Natural killer cell treated with Interleukin-12 subunit alpha and Interleukin-12 subunit beta and Interleukin-15 and Interleukin-18, amount 100 ng/mL, for 72 hours (primary cell): ENCODE measurements around the gene SLC22A23. TPM values are rescaled to one million over a fixed set of nuclear protein-coding genes. Genes with fewer than 3 reads are reported as not detected.

Source experiments
- ATAC-seq, 2 donors: fragments of 150-1000 bp; cut with Tn5 transposase in 1 of 2; sonication (Bioruptor Pico), chemical (Tn5 transposase) in 1 of 2; 2 replicates each; pipeline ENCODE4 v1.10.0; 2021
- DNase-seq: peaks from one replicate; pipeline ENCODE4 v3.0.0; 2022; ENCODE audit warnings: low spot score
- H3K27ac Mint-ChIP-seq, 2 donors: 1 replicate in 1 of 2; 2 replicates in 1 of 2; pipeline ENCODE4 v1.8.0; 2022; ENCODE audit warnings: mixed read lengths in 2 of 2, mild to moderate bottlenecking in 1 of 2, moderate library complexity in 1 of 2
- H3K27me3 Mint-ChIP-seq, 2 donors: 1 replicate in 1 of 2; 2 replicates in 1 of 2; pipeline ENCODE4 v1.8.0; 2022; ENCODE audit warnings: mixed read lengths in 2 of 2
- H3K36me3 Mint-ChIP-seq: one replicate; pipeline ENCODE4 v1.8.0; 2022; ENCODE audit warnings: mixed read lengths
- H3K4me1 Mint-ChIP-seq, 2 donors: 1 replicate in 1 of 2; 2 replicates in 1 of 2; pipeline ENCODE4 v1.8.0; 2022; ENCODE audit warnings: low read depth in 2 of 2, mixed read lengths in 2 of 2, mild to moderate bottlenecking in 1 of 2
- H3K4me3 Mint-ChIP-seq: one replicate; pipeline ENCODE4 v1.8.0; 2022; ENCODE audit warnings: mixed read lengths
- H3K9me3 Mint-ChIP-seq: 2 replicates; pipeline ENCODE4 v1.8.0; 2022; ENCODE audit warnings: mixed read lengths
- total RNA-seq, 2 donors: library from RNA; stranded (reverse); gene quantifications; one replicate each; pipeline ENCODE4 v1.2.3, GENCODE V29; 2022

Gene SLC22A23
- total RNA-seq, 2 donors from 2014 or later = 0.11 to 0.14 TPM

DNA sequence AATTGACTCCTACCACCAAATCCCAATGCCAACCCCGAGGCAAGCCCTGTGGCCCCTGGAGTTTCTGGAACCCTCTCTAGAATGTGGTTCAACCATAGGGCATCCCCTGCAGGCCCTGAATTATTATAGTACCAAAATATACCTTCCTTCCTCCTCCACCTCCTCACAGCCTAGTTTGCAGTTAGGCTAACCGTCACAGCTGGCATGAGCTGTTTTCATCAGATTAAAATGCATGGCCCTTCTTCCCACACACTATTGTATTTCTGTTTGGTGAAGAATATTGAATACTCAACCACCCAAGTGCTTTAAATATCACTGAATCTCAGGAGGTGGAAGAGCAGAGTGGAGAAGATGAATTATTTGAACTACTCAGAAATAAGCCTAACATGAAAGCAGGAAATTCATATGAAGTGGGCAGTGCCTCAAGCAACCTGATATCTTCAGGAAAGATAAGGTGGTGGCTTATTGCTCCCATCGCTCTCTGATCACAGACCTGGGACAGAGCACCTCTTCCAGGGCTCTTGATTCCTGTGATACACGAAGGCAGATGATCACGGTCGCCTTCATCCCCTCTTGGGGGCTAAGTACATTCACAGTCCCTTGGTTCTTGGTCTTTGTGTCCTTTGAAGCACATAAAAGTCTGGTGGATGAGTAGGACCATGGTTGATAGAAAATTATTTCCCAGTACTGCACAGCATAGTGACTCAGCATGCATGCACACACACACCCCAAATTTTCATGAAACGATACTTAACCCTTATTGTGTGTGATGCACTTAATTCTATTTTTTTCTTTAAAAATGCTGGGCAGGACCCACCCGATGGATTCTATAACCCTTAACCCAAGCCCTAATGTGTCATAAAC is 107.2 kb downstream of the SLC22A23 start:
- Mint-ChIP-seq H3K27me3 (peaks cover 29 to 36% of the 10 kb centered on the region in 2 donors), H3K4me3 (no peak overlapping the region), H3K9me3 (no peaks in the 10 kb centered on the region), H3K27ac (no peak overlapping the region), H3K4me1 (no peaks in the 10 kb centered on the region), H3K36me3 (no peaks in the 10 kb centered on the region)
- no peak for ATAC-seq
- no peak for DNase-seq

DNA sequence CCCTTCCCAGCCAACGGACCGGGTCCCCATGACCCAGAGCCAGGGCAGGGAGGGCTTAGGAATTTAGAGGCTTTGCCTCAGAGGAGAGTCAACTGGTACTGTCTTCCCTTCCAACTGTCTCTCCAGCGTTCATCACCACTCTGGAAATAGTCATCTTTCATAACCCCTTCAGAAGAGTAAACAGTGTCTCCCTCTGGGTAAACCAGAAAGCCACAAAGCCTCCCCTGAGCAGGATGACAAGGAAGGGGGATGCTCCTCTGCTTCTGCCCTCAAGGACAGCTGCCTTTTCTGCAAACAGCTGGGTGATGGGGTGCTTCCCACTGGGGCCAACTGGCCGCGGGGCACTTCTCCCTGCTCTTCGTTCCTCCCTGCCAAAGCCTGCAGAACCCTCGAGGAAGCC is 108.0 kb downstream of the SLC22A23 start:
- Mint-ChIP-seq H3K27ac (no peak overlapping the region), H3K36me3 (no peaks in the 10 kb centered on the region)

GRCh38 chr6:3347826-3348225 is 109.0 kb downstream of the SLC22A23 start:
- H3K27ac Mint-ChIP-seq = no peak overlapping the region
- DNase-seq (no peak), ATAC-seq (no peak)
- H3K4me3 Mint-ChIP-seq = no peak overlapping the region
- H3K4me1 Mint-ChIP-seq = no peaks in the 10 kb centered on the region
- H3K9me3 Mint-ChIP-seq = no peaks in the 10 kb centered on the region
- peaks cover 29 to 36% of the 10 kb centered on the region in 2 donors for H3K27me3 Mint-ChIP-seq
- H3K36me3 Mint-ChIP-seq = no peaks in the 10 kb centered on the region

More for the DNA sequence above, 108.0 kb downstream of the SLC22A23 start:
- Mint-ChIP-seq H3K27me3 (peaks cover 29 to 36% of the 10 kb centered on the region in 2 donors), H3K4me1 (no peaks in the 10 kb centered on the region), H3K4me3 (no peak overlapping the region), H3K9me3 (no peaks in the 10 kb centered on the region)
- ATAC-seq (no peak), DNase-seq (no peak)

DNA sequence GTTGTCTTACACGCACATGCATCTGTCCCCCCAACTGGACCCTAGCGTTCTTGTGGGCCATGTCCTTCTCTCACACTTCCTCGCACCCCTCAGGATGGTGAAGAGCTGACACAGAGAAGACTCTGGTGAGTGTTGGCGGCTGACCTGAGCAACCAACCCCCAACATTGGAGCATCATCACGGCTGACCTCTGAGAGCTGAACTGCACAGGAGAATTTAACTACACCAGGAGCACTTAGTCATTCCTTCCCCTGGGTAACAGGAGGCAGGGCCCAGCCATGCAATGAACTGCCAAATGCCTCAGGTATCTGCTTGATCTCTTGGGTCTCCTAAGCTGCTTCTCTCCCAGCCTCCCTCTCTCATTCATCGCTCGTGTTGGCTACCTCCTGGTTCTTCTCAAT is 109.6 kb downstream of the SLC22A23 start:
- ATAC-seq (no peak), DNase-seq (no peak)
- no peaks in the 10 kb centered on the region for H3K36me3 Mint-ChIP-seq
- no peaks in the 10 kb centered on the region for H3K9me3 Mint-ChIP-seq
- H3K4me1 Mint-ChIP-seq = no peaks in the 10 kb centered on the region
- H3K27ac Mint-ChIP-seq = no peak overlapping the region
- H3K27me3 Mint-ChIP-seq = peaks cover 29 to 42% of the 10 kb centered on the region in 2 donors
- no peak overlapping the region for H3K4me3 Mint-ChIP-seq

DNA sequence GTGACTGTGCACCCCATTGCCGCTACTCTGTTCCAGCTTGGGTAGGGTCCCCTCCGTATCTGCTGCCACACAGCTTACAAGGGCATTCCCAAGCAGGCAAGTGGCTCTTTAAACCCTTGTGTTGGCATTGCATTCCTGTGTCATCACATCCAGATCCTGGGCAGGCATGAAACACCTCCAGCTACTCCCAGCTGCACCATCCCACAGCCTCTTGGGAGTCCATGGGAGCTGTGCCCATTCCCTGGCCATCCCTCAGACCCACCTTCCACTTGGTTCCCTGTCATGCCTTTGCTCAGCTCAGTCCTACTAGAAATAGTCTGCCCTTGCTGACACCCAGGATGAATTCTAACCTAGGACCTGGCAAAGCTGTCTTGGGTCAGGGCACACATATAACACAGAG is 110.4 kb downstream of the SLC22A23 start:
- H3K27me3 Mint-ChIP-seq = peaks cover 29 to 42% of the 10 kb centered on the region in 2 donors
- no peaks in the 10 kb centered on the region for H3K36me3 Mint-ChIP-seq
- no peaks in the 10 kb centered on the region for H3K4me1 Mint-ChIP-seq
- DNase-seq = no peak
- H3K27ac Mint-ChIP-seq = no peak overlapping the region
- no peak overlapping the region for H3K4me3 Mint-ChIP-seq
- peak in 1 of 2 donors; percentile 11 for ATAC-seq
- no peaks in the 10 kb centered on the region for H3K9me3 Mint-ChIP-seq

- no peaks in the 10 kb centered on the region for H3K9me3 Mint-ChIP-seq
- H3K4me3 Mint-ChIP-seq = no peak overlapping the region
- H3K4me1 Mint-ChIP-seq = no peaks in the 10 kb centered on the region
- H3K27me3 Mint-ChIP-seq = peaks cover 32 to 42% of the 10 kb centered on the region in 2 donors
- ATAC-seq (no peak), DNase-seq (no peak)
- H3K36me3 Mint-ChIP-seq = no peaks in the 10 kb centered on the region
- no peak overlapping the region for H3K27ac Mint-ChIP-seq
Observed at GRCh38 chr6:3345836-3346235, 111.0 kb downstream of the SLC22A23 start.

GRCh38 chr6:3343089-3343883 is 113.6 kb downstream of the SLC22A23 start:
- no peaks in the 10 kb centered on the region for H3K9me3 Mint-ChIP-seq
- H3K27ac Mint-ChIP-seq = no peak overlapping the region
- peaks cover 22 to 39% of the 10 kb centered on the region in 2 donors for H3K27me3 Mint-ChIP-seq
- peaks cover 0 to 3% of the 10 kb centered on the region in 2 donors for H3K4me1 Mint-ChIP-seq
- no peak overlapping the region for H3K4me3 Mint-ChIP-seq
- no peaks in the 10 kb centered on the region for H3K36me3 Mint-ChIP-seq
- DNase-seq (no peak), ATAC-seq (no peak)

DNA sequence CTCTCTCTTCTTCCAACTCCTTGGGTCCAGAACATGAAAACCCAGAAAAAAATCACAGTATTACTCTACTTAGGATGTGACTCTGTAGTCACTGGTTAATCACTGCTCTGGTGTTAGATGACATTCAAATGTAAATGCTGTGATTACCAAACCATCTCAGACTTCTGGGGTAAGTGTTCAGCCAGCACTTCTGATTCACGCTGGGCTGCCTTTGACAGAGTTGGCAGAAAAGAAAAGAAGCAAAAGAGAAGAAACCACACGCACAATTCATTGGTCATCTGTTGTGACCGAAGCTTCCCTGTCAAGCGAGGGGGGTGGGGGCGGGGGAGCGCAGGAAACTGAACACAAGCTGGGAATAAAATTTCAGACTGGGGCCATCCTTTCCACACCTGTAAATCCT is 115.4 kb downstream of the SLC22A23 start:
- Mint-ChIP-seq H3K36me3 (no peaks in the 10 kb centered on the region), H3K27ac (no peak overlapping the region), H3K27me3 (peaks cover 11 to 32% of the 10 kb centered on the region in 2 donors), H3K9me3 (no peaks in the 10 kb centered on the region), H3K4me1 (peaks cover 9% of the 10 kb centered on the region in 2 donors), H3K4me3 (no peak overlapping the region)
- ATAC-seq (no peak), DNase-seq (no peak)

DNA sequence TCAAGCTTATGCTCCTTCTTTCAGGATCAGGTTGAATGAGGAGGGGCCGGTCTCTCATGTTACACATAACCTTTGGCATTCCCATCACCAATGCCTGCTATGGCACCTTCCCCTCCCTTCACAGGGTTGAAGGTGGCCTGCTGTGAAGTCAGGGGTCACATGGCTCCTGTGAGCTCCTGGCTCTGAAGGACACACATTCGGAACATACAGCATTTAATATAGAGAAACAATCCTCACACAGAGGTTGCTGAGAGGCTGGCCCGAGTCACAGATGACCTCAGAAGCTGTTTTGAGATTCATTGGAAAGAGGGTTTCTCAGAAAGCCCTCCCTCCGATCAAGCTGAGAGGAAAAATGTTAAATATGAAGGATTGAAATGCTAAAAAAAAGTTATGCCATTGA is 116.0 kb downstream of the SLC22A23 start:
- H3K9me3 Mint-ChIP-seq = no peaks in the 10 kb centered on the region
- peaks cover 6 to 30% of the 10 kb centered on the region in 2 donors for H3K27me3 Mint-ChIP-seq
- H3K4me3 Mint-ChIP-seq = no peak overlapping the region
- peaks cover 9% of the 10 kb centered on the region in 2 donors for H3K4me1 Mint-ChIP-seq
- ATAC-seq = no peak
- DNase-seq = no peak
- H3K36me3 Mint-ChIP-seq = no peaks in the 10 kb centered on the region
- no peak overlapping the region for H3K27ac Mint-ChIP-seq

GRCh38 chr6:3340358-3340802 is 116.5 kb downstream of the SLC22A23 start:
- Mint-ChIP-seq H3K9me3 (no peaks in the 10 kb centered on the region), H3K4me3 (no peak overlapping the region), H3K27ac (no peak overlapping the region), H3K36me3 (no peaks in the 10 kb centered on the region), H3K4me1 (peaks cover 9% of the 10 kb centered on the region in 2 donors), H3K27me3 (peaks cover 6 to 28% of the 10 kb centered on the region in 2 donors)
- ATAC-seq (no peak), DNase-seq (no peak)

- Mint-ChIP-seq H3K27ac (no peak overlapping the region), H3K27me3 (peaks cover 6 to 28% of the 10 kb centered on the region in 2 donors), H3K9me3 (no peaks in the 10 kb centered on the region), H3K4me1 (peaks cover 9% of the 10 kb centered on the region in 2 donors), H3K36me3 (no peaks in the 10 kb centered on the region), H3K4me3 (no peak overlapping the region)
- ATAC-seq = no peak
- DNase-seq = no peak
Observed at GRCh38 chr6:3339811-3340210, 117.0 kb downstream of the SLC22A23 start.

- Mint-ChIP-seq H3K27ac (no peak overlapping the region), H3K36me3 (no peaks in the 10 kb centered on the region), H3K4me3 (peak overlapping the region; percentile 10), H3K9me3 (no peaks in the 10 kb centered on the region), H3K27me3 (peaks cover 10 to 38% of the 10 kb centered on the region in 2 donors), H3K4me1 (peaks cover 9 to 23% of the 10 kb centered on the region in 2 donors)
- DNase-seq (no peak), ATAC-seq (no peak)
Observed at GRCh38 chr6:3337521-3338350, 119.1 kb downstream of the SLC22A23 start.

- Mint-ChIP-seq H3K27ac (no peak overlapping the region), H3K9me3 (no peaks in the 10 kb centered on the region), H3K4me3 (no peak overlapping the region), H3K27me3 (peaks cover 11 to 37% of the 10 kb centered on the region in 2 donors), H3K4me1 (peaks cover 9 to 24% of the 10 kb centered on the region in 2 donors), H3K36me3 (no peaks in the 10 kb centered on the region)
- ATAC-seq = no peak
- DNase-seq = no peak
Observed at GRCh38 chr6:3336859-3337515, 119.9 kb downstream of the SLC22A23 start.
